K562 (cell line): ENCODE measurements around the gene PPP3CA. TPM values are rescaled to one million over a fixed set of nuclear protein-coding genes. Genes with fewer than 3 reads are reported as not detected.

Source experiments
- ATAC-seq: fragments of 200-7000 bp; cut with Tn5 transposase; 3 replicates; pipeline ENCODE4 v1.9.1; 2020; ENCODE audit warnings: moderate library complexity
- BruUV-seq: library from RNA; stranded (reverse); fragments of 400-500 nt; replicated peaks from 2 replicates; lab custom pipeline; 2021; lab: Mats Ljungman, UMichigan
- CTCF ChIA-PET: fragments of 300-600 bp; formaldehyde crosslinking; extraction: SDS; loops from one replicate; lab custom pipeline; 2021; ENCODE audit warnings: low intra/inter-chr PET ratio; lab: Yijun Ruan, JAX
- POLR2A ChIA-PET: fragments of 300-600, 350-650 bp; sonication (Branson Sonifier 250); formaldehyde crosslinking; extraction: SDS; loops from one replicate; lab custom pipeline; 2021; ENCODE audit warnings: antibody characterized with exemption, inconsistent platforms; lab: Yijun Ruan, JAX
- DNase-seq, 4 experiments: peaks; one replicate each; pipeline versions ENCODE4 v3.0.0 to v3.0.0-alpha.2; 2011 to 2018; ENCODE audit warnings: low spot score in 3 of 4, mixed read lengths in 3 of 4; ENCODE audit errors: extremely low read depth in 1 of 4
- FAIRE-seq: peaks from 2 replicates; lab custom pipeline; 2011; peaks lifted over from hg19 to GRCh38; lab: Jason Lieb, UNC
- H2AFZ ChIP-seq: 2 replicates; pipeline ENCODE4 v1.6.0; 2011; ENCODE audit warnings: low read depth, low read length, control low read depth, inconsistent platforms
- H3K27ac ChIP-seq: fragments of 200-600 bp; 3 replicates; pipeline ENCODE4 v1.8.0; 2011; ENCODE audit warnings: low read depth, mild to moderate bottlenecking, control low read depth, inconsistent platforms, low read length, moderate library complexity, mixed read lengths; ENCODE audit errors: extremely low read depth
- H3K27me3 ChIP-seq, 2 experiments: fragments of 300-600 bp in 1 of 2; 2 replicates in 1 of 2; 3 replicates in 1 of 2; pipeline versions ENCODE4 v1.6.0 to v1.8.0; 2011; ENCODE audit warnings: inconsistent platforms in 2 of 2, low read length in 2 of 2, mild to moderate bottlenecking in 1 of 2, mixed read lengths in 1 of 2, moderate library complexity in 1 of 2; ENCODE audit not compliant: control insufficient read depth in 2 of 2, insufficient read depth in 2 of 2
- H3K36me3 ChIP-seq: fragments of 300-600 bp; 3 replicates; pipeline ENCODE4 v1.8.0; 2011; ENCODE audit warnings: mild to moderate bottlenecking, low read length, inconsistent platforms; ENCODE audit not compliant: control insufficient read depth, insufficient read depth
- H3K4me1 ChIP-seq, 2 experiments: fragments of 200-600 bp in 1 of 2; replicated peaks in 1 of 2; 2 replicates in 1 of 2; 3 replicates in 1 of 2; pipeline versions ENCODE4 v1.5.1 to v1.8.0; 2011; ENCODE audit warnings: inconsistent platforms in 2 of 2, low read length in 2 of 2, mild to moderate bottlenecking in 1 of 2, mixed read lengths in 1 of 2, moderate library complexity in 1 of 2; ENCODE audit not compliant: control insufficient read depth in 2 of 2, insufficient read depth in 2 of 2
- H3K4me2 ChIP-seq: 2 replicates; pipeline ENCODE4 v1.6.1; 2011; ENCODE audit warnings: low read length, control low read depth, inconsistent platforms, mixed read lengths; ENCODE audit not compliant: insufficient read depth
- H3K4me3 ChIP-seq: fragments of 200-600 bp; sonication (generic), shearing (Covaris generic); 2 replicates; pipeline ENCODE4 v1.5.1; 2016; ENCODE audit warnings: control low read depth, inconsistent platforms
- H3K79me2 ChIP-seq: fragments of 200-600 bp; 3 replicates; pipeline ENCODE4 v1.8.0; 2011; ENCODE audit warnings: low read length, inconsistent platforms; ENCODE audit not compliant: control insufficient read depth, insufficient read depth
- H3K9ac ChIP-seq, 2 experiments: 2 replicates each; pipeline versions ENCODE4 v1.6.0 to v1.6.1; 2011; ENCODE audit warnings: low read depth in 2 of 2, low read length in 2 of 2, control low read depth in 1 of 2, inconsistent platforms in 1 of 2, mild to moderate bottlenecking in 1 of 2, mixed read lengths in 1 of 2; ENCODE audit not compliant: insufficient read depth in 1 of 2
- H3K9me1 ChIP-seq: one replicate; pipeline ENCODE4 v1.6.0; 2011; ENCODE audit warnings: inconsistent platforms, mild to moderate bottlenecking, low read length, moderate library complexity; ENCODE audit not compliant: control insufficient read depth, insufficient read depth
- H3K9me3 ChIP-seq: replicated peaks from 2 replicates; pipeline ENCODE4 v1.5.1; 2011; ENCODE audit warnings: low read depth, low read length, inconsistent platforms; ENCODE audit not compliant: control insufficient read depth, insufficient read depth
- H4K20me1 ChIP-seq: replicated peaks from 2 replicates; pipeline ENCODE4 v1.6.1; 2011; ENCODE audit warnings: low read length, inconsistent platforms, mixed read lengths; ENCODE audit not compliant: control insufficient read depth, insufficient read depth
- CHD2 ChIP-seq: IDR thresholded peaks from 2 replicates; pipeline ENCODE4 v1.6.1; 2011; ENCODE audit warnings: low read depth, low read length
- CTBP1 ChIP-seq: fragments of 450-650 bp; IDR thresholded peaks from 2 replicates; pipeline ENCODE4 v1.6.1; 2016; ENCODE audit warnings: borderline replicate concordance
- MAFK ChIP-seq: IDR thresholded peaks from 2 replicates; pipeline ENCODE4 v1.6.1; 2011; ENCODE audit warnings: low read length, improper control_type of control experiment
- MLX ChIP-seq, 2 experiments: fragments of 450-650 bp in 1 of 2; sonication (generic) in 1 of 2; formaldehyde crosslinking; conservative IDR thresholded peaks; 2 replicates each; pipeline versions ENCODE4 v1.4.0 to v1.8.1; 2020 to 2022; ENCODE audit warnings: mild to moderate bottlenecking in 1 of 2, missing genetic modification reagents in 1 of 2
- TFAM ChIP-seq: fragments of 250-450 bp; sonication (Bioruptor Pico); conservative IDR thresholded peaks from 2 replicates; pipeline ENCODE4 v1.5.0; 2021; ENCODE audit warnings: mild to moderate bottlenecking, moderate library complexity
- ZBTB12 ChIP-seq: fragments of 250-450 bp; sonication (Bioruptor Pico); IDR thresholded peaks from 2 replicates; pipeline ENCODE4 v1.4.0; 2020
- ZMIZ1 ChIP-seq, 2 experiments: fragments of 150-350 bp in 1 of 2; IDR thresholded peaks; 2 replicates each; pipeline ENCODE4 v1.6.1; 2012 to 2016; ENCODE audit warnings: low read depth in 2 of 2, low read length in 2 of 2, mild to moderate bottlenecking in 1 of 2, moderate library complexity in 1 of 2
- WGBS: fragments of 100-300 bp; shearing (Covaris generic); methylation state at CpG from one replicate; pipeline ENCODE4 v1.1.6; 2016; ENCODE audit warnings: low coverage, mixed read lengths; ENCODE audit not compliant: insufficient coverage; ENCODE audit errors: missing lambda C conversion rate; 5-methylcytosine and 5-hydroxymethylcytosine counted together
- in situ Hi-C: fragments of 300-500 bp; cut with MboI; formaldehyde crosslinking; loops from 4 replicates; pipeline ENCODE4 v1.15.0; 2018; ENCODE audit warnings: inconsistent platforms, mixed read lengths
- intact Hi-C: fragments of 100-400 bp; cut with micrococcal nuclease; formaldehyde crosslinking; loops from 2 replicates; pipeline ENCODE4 v1.14.2; 2022
- polyA plus RNA-seq, 8 experiments: library from polyadenylated mRNA; depleted of rRNA in 4 of 8; stranded (reverse) in 5 of 8; unstranded in 3 of 8; fragments of >200 nt; fragmentation: Nextera tagmentation in 2 of 8; fragmentation: Illumina TruSeq in 1 of 8; extraction: Ambion mirVana in 2 of 8; extraction: Trizol in 1 of 8; gene quantifications; 2 replicates each; pipeline versions ENCODE4 v1.2.1 to v1.2.3, GENCODE V29; 2011 to 2014; ENCODE audit warnings: inconsistent platforms in 1 of 8, missing spikeins in 1 of 8
- total RNA-seq, 7 experiments: library from RNA; depleted of rRNA in 6 of 7; stranded (reverse); fragments of >200 nt in 6 of 7; fragmentation: Illumina TruSeq in 2 of 7; extraction: Trizol in 2 of 7; gene quantifications; 2 replicates each; pipeline versions ENCODE4 v1.2.1 to v1.2.3, GENCODE V29; 2011 to 2021; ENCODE audit warnings: low replicate concordance in 1 of 7

Gene PPP3CA
- total and polyA plus RNA-seq, 9 of the 15 experiments (the other 6 are each of a cell fraction or from before 2014, with no cell fraction given), result 0.94 to 3.2 (median 1.6) TPM

GRCh38 chr4:101355767-101356702 is 8.7 kb upstream of the PPP3CA start:
- no peaks in the 10 kb centered on the region for H4K20me1 ChIP-seq
- H3K4me3 ChIP-seq, result no peak overlapping the region
- no peak overlapping the region for H3K9ac ChIP-seq
- in situ Hi-C loops (no loop called here), intact Hi-C loops (no loop called here)
- H3K79me2 ChIP-seq, result no peaks in the 10 kb centered on the region
- no peak for FAIRE-seq
- ChIA-PET CTCF (no interaction called here), POLR2A (no interaction called here)
- H3K4me2 ChIP-seq, result no peak overlapping the region
- no peak overlapping the region for H3K27ac ChIP-seq
- no peaks in the 10 kb centered on the region for H3K9me3 ChIP-seq
- DNase-seq, result no peak
- no peaks in the 10 kb centered on the region for H3K9me1 ChIP-seq
- 0% methylated on average over 8 of the region's 8 CpGs for WGBS
- no peaks in the 10 kb centered on the region for H3K4me1 ChIP-seq
- H3K36me3 ChIP-seq, result no peaks in the 10 kb centered on the region
- ATAC-seq, result no peak
- H3K27me3 ChIP-seq, result no peaks in the 10 kb centered on the region
- no peak overlapping the region for H2AFZ ChIP-seq
- BruUV-seq, result no TSS peak
- TF ChIP-seq MLX (CRISPR knock-in tag; conservative IDR thresholded peaks at IDR 0.05) (no peak), CHD2 (no peak), ZBTB12 (CRISPR knock-in tag) (no peak), ZMIZ1 (IDR thresholded peaks at IDR 0.05; ENCODE audit: low read depth in 2 of 2, low read length in 2 of 2) (no peak), TFAM (CRISPR knock-in tag) (no peak), MAFK (no peak), CTBP1 (no peak)
